ENCODE measurements around the gene PITPNB.

PITPNB gene

DNA sequence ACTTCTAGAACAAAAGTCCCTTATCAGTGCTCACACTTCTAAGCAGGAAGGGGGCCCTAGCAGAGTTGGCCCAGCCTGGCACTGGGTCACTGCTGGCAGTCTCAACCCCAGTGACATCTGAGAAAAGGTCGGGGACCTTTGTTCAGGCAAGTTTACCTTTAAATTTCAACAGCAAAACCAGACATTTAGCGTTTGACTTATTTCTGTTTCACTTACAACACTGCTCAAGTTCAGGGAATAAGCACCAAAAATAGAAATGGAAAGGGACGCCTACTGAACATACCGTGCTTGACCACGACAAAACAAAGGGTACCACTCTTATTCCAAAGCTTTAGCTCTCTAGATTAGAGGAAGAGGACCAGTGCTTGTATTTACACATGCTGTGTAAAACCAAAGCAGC lies 26.2 kb downstream of the PITPNB start:
- WGBS, result 98% methylated on average over 5 of the region's 5 CpGs
- peaks cover 92% of the 10 kb centered on the region for H3K36me3 ChIP-seq (ENCODE audit: insufficient read depth, low read length)

DNA sequence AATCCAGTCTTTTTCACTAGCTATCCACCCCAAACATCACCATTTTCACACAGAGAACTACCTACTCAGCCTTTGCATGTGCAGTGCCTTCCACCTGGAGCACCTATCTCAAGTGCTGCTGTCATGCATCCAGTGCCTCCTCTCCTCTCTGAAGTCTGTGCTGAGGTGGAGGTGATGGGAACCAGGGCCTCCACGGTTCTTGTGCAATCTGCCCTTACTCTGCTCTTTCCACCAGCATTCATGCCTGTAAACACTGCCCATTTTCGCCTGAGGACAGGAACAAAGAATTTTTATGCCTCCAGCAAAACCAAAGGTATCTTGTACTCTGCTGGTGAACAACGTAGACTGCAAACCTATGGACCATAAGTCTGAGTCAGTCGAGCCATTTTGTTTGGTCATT lies 27.0 kb downstream of the PITPNB start:
- Histone ChIP-seq H3K36me3 (ENCODE audit: insufficient read depth, low read length) (peaks cover 88% of the 10 kb centered on the region), H3K9ac (ENCODE audit: low read depth, low read length) (no peak overlapping the region), H3K4me3 (ENCODE audit: low read length) (no peak overlapping the region), H3K4me1 (ENCODE audit: insufficient read depth, low read length) (peaks cover 10% of the 10 kb centered on the region; the same call in 1 of the 2 replicates), H3K9me3 (ENCODE audit: insufficient read depth, low read depth, low read length) (no peaks in the 10 kb centered on the region), H3K27me3 (ENCODE audit: insufficient read depth, low read length) (no peaks in the 10 kb centered on the region), H3K27ac (ENCODE audit: low read depth, low read length) (no peak overlapping the region)
- 95% methylated on average over 4 of the region's 4 CpGs for WGBS

More for the DNA sequence above, 26.2 kb downstream of the PITPNB start:
- H3K27me3 ChIP-seq (ENCODE audit: insufficient read depth, low read length), result no peaks in the 10 kb centered on the region
- H3K9ac ChIP-seq (ENCODE audit: low read depth, low read length), result no peak overlapping the region
- no peaks in the 10 kb centered on the region for H3K9me3 ChIP-seq (ENCODE audit: insufficient read depth, low read depth, low read length)
- H3K4me3 ChIP-seq (ENCODE audit: low read length), result no peak overlapping the region
- 0 out of 2 replicates have a peak, but pooled peaks cover 3% of the 10 kb centered on the region for H3K4me1 ChIP-seq (ENCODE audit: insufficient read depth, low read length)
- no peak overlapping the region for H3K27ac ChIP-seq (ENCODE audit: low read depth, low read length)

DNA sequence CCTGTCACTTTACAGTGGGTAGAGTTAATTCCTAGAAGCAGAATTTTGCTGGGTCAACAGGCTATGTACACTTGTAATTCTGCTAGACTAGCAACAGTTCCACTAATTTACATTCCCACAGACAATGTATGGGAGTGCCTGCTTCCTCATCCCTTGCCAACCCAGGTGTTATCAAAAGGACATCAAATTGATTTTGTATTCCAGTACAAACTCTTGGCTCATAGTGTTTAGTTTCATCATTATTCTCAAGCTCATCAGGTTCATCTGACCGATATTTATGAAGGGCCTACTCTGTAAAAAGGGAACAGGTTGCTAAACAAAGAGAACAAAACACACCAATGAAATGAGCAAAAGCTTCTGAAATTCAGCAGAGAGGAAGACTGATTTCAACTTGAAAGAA lies 30.7 kb downstream of the PITPNB start:
- Histone ChIP-seq H3K27me3 (ENCODE audit: insufficient read depth, low read length) (no peaks in the 10 kb centered on the region), H3K4me1 (ENCODE audit: insufficient read depth, low read length) (peaks cover 32% of the 10 kb centered on the region; the same call in 1 of the 2 replicates), H3K36me3 (ENCODE audit: insufficient read depth, low read length) (peaks cover 74% of the 10 kb centered on the region), H3K27ac (ENCODE audit: low read depth, low read length) (no peak overlapping the region), H3K9ac (ENCODE audit: low read depth, low read length) (no peak overlapping the region), H3K9me3 (ENCODE audit: insufficient read depth, low read depth, low read length) (no peaks in the 10 kb centered on the region), H3K4me3 (ENCODE audit: low read length) (no peak overlapping the region)
- 100% methylated on average over 1 of the region's 1 CpG for whole genome bisulfite sequencing

DNA sequence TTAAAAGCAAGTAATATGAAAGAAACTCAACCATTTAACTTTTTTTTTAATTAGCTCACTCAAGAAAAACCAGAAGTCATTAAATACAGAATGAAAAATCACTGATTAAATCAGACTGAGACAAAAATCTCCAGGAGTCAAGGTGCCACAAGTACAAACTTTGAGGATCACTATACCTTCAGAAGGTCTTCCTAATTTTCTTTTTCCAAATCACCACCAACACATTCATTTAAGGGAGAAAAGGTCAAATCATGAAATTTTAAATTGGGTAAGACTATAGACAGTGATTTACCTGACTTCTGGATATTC lies 32.3 kb downstream of the PITPNB start:
- Histone ChIP-seq H3K4me1 (ENCODE audit: insufficient read depth, low read length) (peaks cover 39% of the 10 kb centered on the region; the same call in 1 of the 2 replicates), H3K27me3 (ENCODE audit: insufficient read depth, low read length) (no peaks in the 10 kb centered on the region), H3K9me3 (ENCODE audit: insufficient read depth, low read depth, low read length) (no peaks in the 10 kb centered on the region), H3K4me3 (ENCODE audit: low read length) (no peak overlapping the region), H3K36me3 (ENCODE audit: insufficient read depth, low read length) (peaks cover 64% of the 10 kb centered on the region), H3K27ac (ENCODE audit: low read depth, low read length) (no peak overlapping the region; the same call in 1 of the 2 replicates), H3K9ac (ENCODE audit: low read depth, low read length) (no peak overlapping the region)

DNA sequence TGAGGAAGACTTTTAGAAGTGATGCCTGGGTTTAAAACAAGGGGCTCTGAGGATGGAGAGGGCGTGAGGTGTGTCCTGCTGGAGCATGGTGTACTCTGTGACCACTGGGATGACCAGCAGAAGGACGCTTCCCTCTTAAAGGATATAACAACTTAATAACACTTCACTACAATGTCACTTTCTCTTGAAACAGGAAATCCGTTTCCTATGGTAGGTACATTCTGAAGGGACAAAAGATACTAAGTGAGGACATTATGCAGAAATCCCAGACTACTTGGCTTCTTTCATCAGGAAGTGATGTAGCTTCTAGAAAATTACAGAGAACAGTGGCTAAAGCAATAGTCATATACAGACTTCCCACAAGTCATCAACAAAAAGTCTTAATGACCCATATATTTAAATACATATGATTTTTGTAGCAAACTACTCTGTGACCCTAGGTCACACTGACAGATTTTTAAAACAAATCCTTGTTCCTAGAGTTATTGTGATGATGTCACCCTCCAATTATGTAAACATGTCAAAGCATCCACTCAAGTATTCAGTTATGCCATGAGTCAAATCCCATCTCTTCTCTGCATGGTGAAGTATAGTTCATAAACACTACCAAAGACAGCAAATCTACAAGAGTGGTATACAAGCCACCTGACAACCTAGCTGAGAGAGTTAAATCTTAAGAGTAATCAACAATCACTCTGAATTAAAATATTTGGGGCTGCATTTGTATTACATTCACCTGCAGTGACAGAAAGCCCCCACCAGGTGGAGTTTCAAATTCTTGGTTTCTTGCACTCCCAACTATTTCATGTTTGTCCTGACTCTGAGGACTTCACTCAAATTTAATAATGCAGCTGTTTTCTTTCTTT lies 32.8 kb downstream of the PITPNB start:
- Histone ChIP-seq H3K9ac (ENCODE audit: low read depth, low read length) (no peak overlapping the region), H3K27me3 (ENCODE audit: insufficient read depth, low read length) (no peaks in the 10 kb centered on the region), H3K9me3 (ENCODE audit: insufficient read depth, low read depth, low read length) (no peaks in the 10 kb centered on the region), H3K27ac (ENCODE audit: low read depth, low read length) (no peak overlapping the region), H3K4me3 (ENCODE audit: low read length) (no peak overlapping the region), H3K36me3 (ENCODE audit: insufficient read depth, low read length) (peaks cover 59% of the 10 kb centered on the region), H3K4me1 (ENCODE audit: insufficient read depth, low read length) (peaks cover 41% of the 10 kb centered on the region; the same call in 1 of the 2 replicates)
- 95% methylated on average over 3 of the region's 3 CpGs for WGBS

DNA sequence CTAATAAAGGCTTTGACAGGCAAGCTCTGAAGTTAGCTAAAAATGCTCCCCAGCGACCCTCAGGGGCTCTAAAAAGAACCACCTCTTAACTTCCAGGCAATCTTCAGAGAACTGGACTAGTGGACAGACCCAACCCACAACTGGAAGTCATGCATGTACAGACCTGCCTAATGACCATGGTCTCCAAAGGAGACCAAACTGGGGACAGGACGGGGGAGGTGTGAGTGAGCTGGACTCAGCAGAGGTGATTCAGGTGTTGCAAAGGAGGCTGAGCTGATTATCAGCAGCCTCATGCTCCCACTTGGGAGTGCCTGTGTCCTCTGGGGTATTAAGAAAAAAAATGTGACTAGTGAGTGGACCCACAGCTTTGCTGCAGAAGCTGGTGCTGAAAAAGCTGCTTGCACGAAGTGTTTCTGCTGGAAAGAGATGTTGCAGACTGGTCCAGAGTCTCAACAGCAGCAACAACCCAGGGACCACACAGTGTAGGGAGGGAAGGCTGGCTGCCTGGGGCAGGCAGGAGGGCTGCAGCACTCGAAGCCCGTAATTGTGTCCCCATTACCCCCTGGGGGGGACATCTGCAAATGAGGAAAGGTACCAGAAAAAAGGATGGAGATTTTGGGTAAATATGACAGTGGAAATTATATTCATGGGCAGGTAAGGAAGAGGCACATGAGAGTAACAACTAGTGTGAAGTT lies 35.3 kb downstream of the PITPNB start:
- Histone ChIP-seq H3K27ac (ENCODE audit: low read depth, low read length) (no peak overlapping the region), H3K4me1 (ENCODE audit: insufficient read depth, low read length) (peaks cover 53% of the 10 kb centered on the region), H3K36me3 (ENCODE audit: insufficient read depth, low read length) (peaks cover 40% of the 10 kb centered on the region), H3K4me3 (ENCODE audit: low read length) (no peak overlapping the region), H3K27me3 (ENCODE audit: insufficient read depth, low read length) (no peaks in the 10 kb centered on the region), H3K9me3 (ENCODE audit: insufficient read depth, low read depth, low read length) (no peaks in the 10 kb centered on the region), H3K9ac (ENCODE audit: low read depth, low read length) (no peak overlapping the region)
- WGBS, result 64% methylated on average over 5 of the region's 5 CpGs

DNA sequence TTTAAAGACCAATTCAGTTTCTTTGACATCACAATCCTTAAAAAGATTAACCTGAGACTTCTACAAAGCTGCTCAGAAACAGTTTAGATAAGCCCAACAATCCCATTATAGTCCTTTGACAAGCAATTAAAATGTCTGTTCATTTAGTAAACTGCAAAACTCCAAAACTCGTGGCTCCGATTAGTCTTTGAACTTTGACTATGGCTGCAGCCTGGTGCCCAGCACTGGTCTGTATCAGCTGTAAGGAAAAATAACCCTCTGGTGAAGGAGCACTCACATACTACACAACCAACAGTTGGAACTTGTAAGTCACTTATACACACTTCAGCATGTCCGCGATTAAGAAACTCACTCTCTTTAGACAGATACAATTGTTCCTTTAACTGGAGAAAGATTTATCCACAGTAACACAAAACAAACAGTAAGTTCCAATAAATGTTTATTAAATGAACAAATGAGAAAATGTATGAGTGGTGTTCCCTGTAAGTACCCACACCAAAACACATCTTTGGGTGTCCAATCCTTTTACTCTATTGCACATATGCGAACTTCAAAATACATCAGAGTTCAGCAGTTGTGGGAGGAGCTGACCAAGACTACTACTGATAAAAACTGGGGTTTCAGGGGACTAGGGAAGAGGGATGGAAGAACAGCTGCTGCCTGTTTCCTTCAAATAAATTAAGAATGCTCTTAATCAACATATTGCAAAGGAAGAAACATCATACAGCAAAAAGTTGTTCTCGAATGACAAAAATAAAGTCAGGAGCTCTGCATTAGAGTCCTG lies 36.4 kb downstream of the PITPNB start:
- peaks cover 29% of the 10 kb centered on the region for H3K36me3 ChIP-seq (ENCODE audit: insufficient read depth, low read length)
- H3K27ac ChIP-seq (ENCODE audit: low read depth, low read length), result no peak overlapping the region
- H3K9me3 ChIP-seq (ENCODE audit: insufficient read depth, low read depth, low read length), result no peaks in the 10 kb centered on the region
- no peak overlapping the region for H3K9ac ChIP-seq (ENCODE audit: low read depth, low read length)
- H3K4me3 ChIP-seq (ENCODE audit: low read length), result no peak overlapping the region
- H3K4me1 ChIP-seq (ENCODE audit: insufficient read depth, low read length), result peaks cover 60% of the 10 kb centered on the region
- 96% methylated on average over 5 of the region's 6 CpGs for WGBS
- no peaks in the 10 kb centered on the region for H3K27me3 ChIP-seq (ENCODE audit: insufficient read depth, low read length)

DNA sequence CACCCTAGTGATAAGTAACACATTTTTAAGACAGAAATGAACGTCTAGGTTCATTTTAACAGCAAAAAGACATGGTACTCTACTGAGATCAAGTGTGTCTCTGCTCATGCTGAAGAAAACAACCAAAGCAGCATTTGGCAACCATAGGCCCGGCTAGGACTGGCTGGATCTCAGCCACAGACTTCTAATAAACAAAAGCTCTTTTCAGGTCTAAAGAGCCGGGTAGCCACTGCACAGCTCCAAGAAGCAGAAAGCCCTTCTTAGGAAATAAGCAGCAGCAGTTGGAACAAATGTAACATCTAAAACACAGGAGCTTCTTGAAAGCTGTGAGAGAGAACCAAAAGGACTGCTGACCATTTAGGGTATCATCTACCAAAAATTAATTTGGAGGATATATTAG lies 37.6 kb downstream of the PITPNB start:
- 86% methylated on average over 3 of the region's 3 CpGs for WGBS
- Histone ChIP-seq H3K4me1 (ENCODE audit: insufficient read depth, low read length) (peaks cover 56% of the 10 kb centered on the region), H3K9ac (ENCODE audit: low read depth, low read length) (no peak overlapping the region), H3K4me3 (ENCODE audit: low read length) (no peak overlapping the region), H3K36me3 (ENCODE audit: insufficient read depth, low read length) (peaks cover 28% of the 10 kb centered on the region), H3K27ac (ENCODE audit: low read depth, low read length) (no peak overlapping the region), H3K9me3 (ENCODE audit: insufficient read depth, low read depth, low read length) (no peaks in the 10 kb centered on the region), H3K27me3 (ENCODE audit: insufficient read depth, low read length) (no peaks in the 10 kb centered on the region)

DNA sequence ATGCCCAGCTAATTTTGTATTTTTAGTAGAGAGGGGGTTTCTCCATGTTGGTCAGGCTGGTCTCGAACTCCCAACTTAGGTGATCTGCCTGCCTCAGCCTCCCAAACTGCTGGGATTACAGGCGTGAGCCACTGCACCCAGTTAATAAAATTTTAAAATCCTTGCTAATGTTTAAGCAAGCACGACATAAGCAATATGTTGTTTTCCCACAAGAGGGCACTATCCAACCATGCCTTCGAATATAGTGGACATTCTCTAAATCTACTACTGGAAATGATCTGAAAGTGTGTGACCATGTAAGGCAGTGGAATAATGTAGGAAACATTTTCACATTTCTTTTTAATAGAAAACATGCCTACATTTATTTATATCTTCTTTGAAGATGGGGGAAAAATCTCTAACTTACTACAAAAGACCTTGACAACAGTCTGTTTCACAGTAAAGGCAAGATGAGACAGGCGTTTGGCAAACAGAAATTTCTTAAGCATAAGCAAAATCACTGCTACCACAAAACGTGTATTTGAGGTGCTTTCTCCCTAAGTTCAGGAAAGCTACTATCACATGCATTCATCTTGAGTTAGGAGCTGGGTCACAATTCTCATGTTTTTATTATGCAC lies 38.2 kb downstream of the PITPNB start:
- Histone ChIP-seq H3K27me3 (ENCODE audit: insufficient read depth, low read length) (no peaks in the 10 kb centered on the region), H3K27ac (ENCODE audit: low read depth, low read length) (no peak overlapping the region), H3K36me3 (ENCODE audit: insufficient read depth, low read length) (peaks cover 23% of the 10 kb centered on the region), H3K4me3 (ENCODE audit: low read length) (no peak overlapping the region), H3K4me1 (ENCODE audit: insufficient read depth, low read length) (peaks cover 50% of the 10 kb centered on the region), H3K9me3 (ENCODE audit: insufficient read depth, low read depth, low read length) (no peaks in the 10 kb centered on the region), H3K9ac (ENCODE audit: low read depth, low read length) (no peak overlapping the region)
- 57% methylated on average over 6 of the region's 6 CpGs for WGBS

DNA sequence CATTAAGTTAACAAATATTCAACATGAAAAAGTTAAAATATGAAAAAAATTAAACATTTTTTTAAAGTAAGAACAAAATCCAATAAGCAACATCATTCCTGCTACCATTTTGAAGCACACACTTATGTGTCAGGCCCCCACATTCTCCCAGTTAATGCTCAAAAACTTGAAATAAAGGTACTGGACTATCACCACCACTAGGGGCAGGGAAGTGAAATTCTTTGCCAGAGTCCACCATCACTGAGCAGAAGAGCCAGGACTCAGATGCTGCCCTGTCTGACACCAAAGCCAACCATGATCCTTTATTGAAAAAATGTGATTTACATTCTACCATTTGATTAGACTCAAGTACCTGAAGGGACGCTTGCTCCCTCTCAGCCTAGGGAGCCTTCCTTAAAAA lies 39.1 kb downstream of the PITPNB start:
- Histone ChIP-seq H3K27ac (ENCODE audit: low read depth, low read length) (no peak overlapping the region), H3K27me3 (ENCODE audit: insufficient read depth, low read length) (no peaks in the 10 kb centered on the region), H3K9ac (ENCODE audit: low read depth, low read length) (no peak overlapping the region), H3K4me3 (ENCODE audit: low read length) (no peak overlapping the region), H3K9me3 (ENCODE audit: insufficient read depth, low read depth, low read length) (no peaks in the 10 kb centered on the region), H3K36me3 (ENCODE audit: insufficient read depth, low read length) (peaks cover 16% of the 10 kb centered on the region), H3K4me1 (ENCODE audit: insufficient read depth, low read length) (peaks cover 50% of the 10 kb centered on the region)
- WGBS, result 72% methylated on average over 1 of the region's 1 CpG

DNA sequence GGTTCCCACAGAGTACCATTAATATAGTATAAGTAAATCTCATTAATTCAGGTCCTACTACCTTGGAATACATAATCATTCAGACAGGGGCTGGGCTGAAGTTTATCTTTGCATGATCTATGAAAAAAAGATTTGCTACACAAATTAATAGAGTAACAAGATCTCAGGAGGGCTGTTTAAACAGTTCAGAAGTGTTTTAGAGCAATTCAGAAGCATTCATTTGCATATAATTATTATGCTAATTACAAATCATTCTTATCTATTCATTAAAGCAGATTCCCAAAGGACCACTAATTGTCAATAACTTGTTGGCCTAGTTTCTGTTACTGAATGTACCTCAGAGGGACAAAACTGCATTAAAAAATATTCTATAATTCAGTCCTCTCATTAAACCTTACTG lies 40.5 kb downstream of the PITPNB start:
- no peak overlapping the region for H3K27ac ChIP-seq (ENCODE audit: low read depth, low read length)
- H3K27me3 ChIP-seq (ENCODE audit: insufficient read depth, low read length), result no peaks in the 10 kb centered on the region
- H3K36me3 ChIP-seq (ENCODE audit: insufficient read depth, low read length), result peaks cover 15% of the 10 kb centered on the region
- H3K4me3 ChIP-seq (ENCODE audit: low read length), result no peak overlapping the region
- peaks cover 40% of the 10 kb centered on the region for H3K4me1 ChIP-seq (ENCODE audit: insufficient read depth, low read length)
- H3K9ac ChIP-seq (ENCODE audit: low read depth, low read length), result no peak overlapping the region
- H3K9me3 ChIP-seq (ENCODE audit: insufficient read depth, low read depth, low read length), result no peaks in the 10 kb centered on the region

Measured in HUES64 (cell line).